ENCODE results near the gene HPSE2. TPM values are rescaled to one million over a fixed set of nuclear protein-coding genes. Genes with fewer than 3 reads are reported as not detected.
A peak's percentile ranks its signal among the peaks of the same experiment; 100 is the strongest.

Gene HPSE2
- total and polyA plus RNA-seq, 2 of the 8 experiments (the other 6 are each of a cell fraction or from before 2014, with no cell fraction given) = 0.41 to 0.58 TPM

DNA sequence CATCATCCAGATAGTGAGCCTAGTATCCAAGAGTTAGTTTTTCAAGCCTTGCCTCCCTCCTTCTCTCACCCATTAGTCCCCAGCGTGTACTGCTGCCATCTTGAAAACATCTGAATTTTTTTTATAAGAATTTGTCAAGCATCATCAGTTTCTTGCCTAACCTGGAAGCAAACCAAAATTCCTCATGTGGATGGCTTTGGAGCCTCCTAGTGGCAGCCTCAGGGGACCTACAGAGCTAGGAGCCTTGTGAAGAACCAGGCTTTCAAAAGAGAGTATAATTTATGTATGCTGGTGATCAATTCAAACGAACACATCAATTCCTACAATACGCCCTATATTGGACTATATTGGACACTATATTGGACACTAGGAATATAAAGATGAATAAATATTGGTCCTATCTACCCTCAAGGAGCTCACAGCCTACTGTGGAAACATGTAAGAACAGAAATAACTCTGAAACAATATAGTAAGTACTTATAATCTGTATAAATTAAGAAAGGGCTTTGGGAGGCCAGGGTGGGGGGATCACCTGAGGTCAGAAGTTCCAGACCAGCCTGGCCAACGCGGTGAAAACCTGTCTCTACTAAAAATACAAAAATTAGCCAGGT, 63.4 kb downstream of the HPSE2 start (continued):
- TF ChIP-seq RAD21 (IDR thresholded peaks at IDR 0.05 in 1 of 2, conservative IDR thresholded peaks at IDR 0.05 in 1 of 2; ENCODE audit: low read depth in 2 of 2, low read length in 2 of 2) = peak; percentile 92 to 94
- TF ChIP-seq EZH2 (IDR thresholded peaks at IDR 0.05; ENCODE audit: low read depth, low read length, severe bottlenecking) = no peak
- no peak for TF ChIP-seq POLR2A (IDR thresholded peaks at IDR 0.05; ENCODE audit: control extremely low read depth in 1 of 2, low read depth in 2 of 2, low read length in 2 of 2)
- peak; percentile 53; the same call in 1 of the 2 replicates for TF ChIP-seq CEBPB (IDR thresholded peaks at IDR 0.05; ENCODE audit: low read depth, low read length)
- no peak for TF ChIP-seq SRF (IDR thresholded peaks at IDR 0.05; ENCODE audit: low read depth, low read length)

Measured in H1 (cell line).